Measurements from ENCODE around the gene KIAA0513.
"Not testable (repeated sequence)": the region's sequence is repeated elsewhere in the genome, so short reads cannot be mapped to it uniquely, and the experiment has no call there.

Gene KIAA0513

GRCh38 chr16:85051683-85052082, 24.1 kb downstream of the KIAA0513 start:
- no peak for DNase-seq

- DNase-seq: no peak
Observed at GRCh38 chr16:85052536-85052935, 24.9 kb downstream of the KIAA0513 start.

GRCh38 chr16:85054321-85054720, 26.7 kb downstream of the KIAA0513 start:
- DNase-seq: not testable (repeated sequence)

GRCh38 chr16:85054948-85055492, 27.4 kb downstream of the KIAA0513 start:
- no peak for DNase-seq

- peak; percentile 67 for DNase-seq
Observed at GRCh38 chr16:85055493-85056210, 28.1 kb downstream of the KIAA0513 start.

GRCh38 chr16:85056211-85056748, 28.7 kb downstream of the KIAA0513 start:
- no peak for DNase-seq

- no peak for DNase-seq
Observed at GRCh38 chr16:85057212-85057889, 29.8 kb downstream of the KIAA0513 start.

- DNase-seq: no peak
Observed at GRCh38 chr16:85057948-85058347, 30.4 kb downstream of the KIAA0513 start.

GRCh38 chr16:85058909-85059308, 31.3 kb downstream of the KIAA0513 start:
- DNase-seq: no peak

- DNase-seq: no peak
Observed at GRCh38 chr16:85061566-85061965, 34.0 kb downstream of the KIAA0513 start.

GRCh38 chr16:85062323-85062722, 34.7 kb downstream of the KIAA0513 start:
- no peak for DNase-seq

- no peak for DNase-seq
Observed at GRCh38 chr16:85062845-85063244, 35.2 kb downstream of the KIAA0513 start.

- DNase-seq: no peak
Observed at GRCh38 chr16:85064186-85064585, 36.6 kb downstream of the KIAA0513 start.

GRCh38 chr16:85065099-85065498, 37.5 kb downstream of the KIAA0513 start:
- DNase-seq: no peak

GRCh38 chr16:85066346-85066885, 38.8 kb downstream of the KIAA0513 start:
- no peak for DNase-seq

GRCh38 chr16:85067024-85067423, 39.4 kb downstream of the KIAA0513 start:
- DNase-seq: no peak

GRCh38 chr16:85067426-85067825, 39.8 kb downstream of the KIAA0513 start:
- DNase-seq: no peak

- DNase-seq: no peak
Observed at GRCh38 chr16:85068746-85069145, 41.2 kb downstream of the KIAA0513 start.

- DNase-seq: no peak
Observed at GRCh38 chr16:85069171-85069570, 41.6 kb downstream of the KIAA0513 start.

GRCh38 chr16:85072076-85072860, 44.7 kb downstream of the KIAA0513 start:
- no peak for DNase-seq

GRCh38 chr16:85072947-85073346, 45.4 kb downstream of the KIAA0513 start:
- no peak for DNase-seq

- no peak for DNase-seq
Observed at GRCh38 chr16:85074225-85074914, 46.8 kb downstream of the KIAA0513 start.

Data from CD4-positive, alpha-beta T cell treated with Interleukin-6 for 4 hours (primary cell).